SK-N-SH (cell line): ENCODE measurements around the gene DDO.

ENCODE experiments used
- NRF1 ChIP-seq: IDR thresholded peaks from 2 replicates; pipeline ENCODE4 v1.6.1; 2012; ENCODE audit warnings: low read depth, mild to moderate bottlenecking, low read length
- RCOR1 ChIP-seq: fragments of 150-350 bp; IDR thresholded peaks from 2 replicates; pipeline ENCODE4 v1.6.1; 2017; ENCODE audit warnings: antibody characterized with exemption, low read length
- YY1 ChIP-seq: IDR thresholded peaks from 2 replicates; pipeline ENCODE4 v1.4.0; 2012; ENCODE audit warnings: low read depth, mild to moderate bottlenecking

DNA sequence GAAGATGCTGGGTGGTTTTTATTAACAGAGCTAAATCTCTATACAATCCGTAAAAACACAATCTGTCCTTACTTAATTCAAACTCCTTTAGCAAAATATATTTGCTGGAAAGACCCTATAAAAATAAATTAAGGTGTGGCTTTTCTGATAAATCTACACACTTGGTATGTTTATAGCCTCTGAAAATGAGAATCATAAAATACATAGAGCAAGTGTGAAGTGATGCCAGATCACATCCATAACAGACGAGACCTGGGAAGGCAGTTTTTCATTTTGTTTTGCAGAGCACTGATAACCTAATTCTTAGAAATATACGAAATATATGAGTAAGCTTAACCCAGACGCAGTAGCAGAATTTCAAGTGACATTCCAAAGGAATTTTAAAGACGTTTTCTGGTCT lies 10.4 kb upstream of the DDO start:
- TF ChIP-seq NRF1 (no peak), RCOR1 (no peak), YY1 (no peak)
